Pancreas (tissue), 10 donors: ENCODE results near the gene LDLRAD4. TPM values are rescaled to one million over a fixed set of nuclear protein-coding genes. Genes with fewer than 3 reads are reported as not detected.

Experiments used
- ATAC-seq, 4 donors: fragments of 200-7000 bp; cut with Tn5 transposase; one replicate each; pipeline versions ENCODE4 v1.8.0 to v1.9.1; 2020; ENCODE audit warnings: mild to moderate bottlenecking in 4 of 4, moderate library complexity in 4 of 4
- DNase-seq, 6 donors: peaks; one replicate each; pipeline ENCODE4 v3.0.0-alpha.2; 2020
- FAIRE-seq: peaks from 2 replicates; lab custom pipeline; 2012; peaks lifted over from hg19 to GRCh38; lab: Jason Lieb, UNC
- H3K27ac ChIP-seq, 4 donors: fragments of 200-600 bp; sonication (generic); 1 replicate in 3 of 4; 2 replicates in 1 of 4; pipeline versions ENCODE4 v1.5.0 to v1.8.0; 2020
- H3K27me3 ChIP-seq, 4 donors: fragments of 200-600 bp; one replicate each; pipeline ENCODE4 v1.8.0; 2021
- H3K36me3 ChIP-seq, 3 donors: fragments of 200-600 bp; sonication (generic) in 1 of 3; one replicate each; pipeline versions ENCODE4 v1.5.0 to v1.8.0; 2020 to 2021
- H3K4me1 ChIP-seq, 3 donors: fragments of 200-600 bp; one replicate each; pipeline ENCODE4 v1.8.0; 2021
- H3K4me3 ChIP-seq, 4 donors: fragments of 200-600 bp; sonication (generic) in 2 of 4; one replicate each; pipeline versions ENCODE4 v1.5.0 to v1.8.0; 2020 to 2021
- H3K9me3 ChIP-seq, 4 donors: fragments of 200-600 bp; one replicate each; pipeline ENCODE4 v1.8.0; 2021
- CTCF ChIP-seq, 4 donors: fragments of 200-600 bp; sonication (generic) in 3 of 4; IDR thresholded peaks; one replicate each; pipeline versions ENCODE4 v1.5.0 to v1.8.0; 2021; ENCODE audit warnings: antibody characterized with exemption in 4 of 4
- WGBS, 2 donors: extraction: QIAGEN DNeasy Blood & Tissue Kit; methylation state at CpG; one replicate each; pipeline ENCODE4 v1.1.7; 2013; 5-methylcytosine and 5-hydroxymethylcytosine counted together
- intact Hi-C, 3 donors: fragments of 100-400 bp; cut with DNase I; formaldehyde crosslinking; loops; one replicate each; pipeline versions ENCODE4 v1.11.1 to v1.14.2; 2022
- polyA plus RNA-seq, 2 donors: library from polyadenylated mRNA; stranded (reverse); fragments of 200-250 nt; gene quantifications; one replicate each; pipeline ENCODE4 v1.2.3, GENCODE V29; 2013
- total RNA-seq, 6 donors: library from RNA; stranded (reverse); fragmentation: NEBNext Ultra II Directional in 4 of 6; extraction: Animal tissue kit (Norgen Biotek cat#: 25700) in 4 of 6; gene quantifications; one replicate each; pipeline versions ENCODE4 v1.2.1 to v1.2.4, GENCODE V29; 2021 to 2023
- donor health status: healthy with polysubstance abuse.
- donor health status: DM: no; HTN: no; CAD: no; lungs with moderate emphysema.
- donor health status: DM: no; HTN: no; CAD: no.
- donor health status: control.
- donor health status: control.
- donor health status: Bipolar disorder and iron deficiency.
- donor health status: DM: yes; HTN: yes; CAD: no.
- donor health status: DM: no; HTN: no; CAD: no.
- donor health status: DM: no; HTN: no; CAD: no.
- donor health status: DM: yes; HTN: yes; CAD: no.

The LDLRAD4 gene
- total and polyA plus RNA-seq, 8 donors = 2.5 to 21.8 (median 5.7) TPM

- TF ChIP-seq CTCF (IDR thresholded peaks at IDR 0.05) = no peak
- Histone ChIP-seq H3K4me1 (no peaks in the 10 kb centered on the region), H3K27me3 (no peaks in the 10 kb centered on the region), H3K36me3 (no peaks in the 10 kb centered on the region), H3K4me3 (no peak overlapping the region), H3K9me3 (no peaks in the 10 kb centered on the region), H3K27ac (no peak overlapping the region)
- peak in 3 of 4 donors; percentile 26 to 78 (median 75) for ATAC-seq
- FAIRE-seq = no peak
- 77 to 84% methylated on average over 10 of the region's 10 CpGs for WGBS, 2 donors
- DNase-seq = no peak
- intact Hi-C loops = no loop called here
These were observed 358.6 kb downstream of the LDLRAD4 start for GRCh38 chr18:13577091-13577697.

- Histone ChIP-seq H3K27me3 (no peaks in the 10 kb centered on the region), H3K4me3 (no peak overlapping the region), H3K27ac (no peak overlapping the region), H3K4me1 (no peaks in the 10 kb centered on the region), H3K9me3 (no peaks in the 10 kb centered on the region), H3K36me3 (no peaks in the 10 kb centered on the region)
- TF ChIP-seq CTCF (IDR thresholded peaks at IDR 0.05) = no peak
- intact Hi-C loops = no loop called here
- DNase-seq (no peak), FAIRE-seq (no peak), ATAC-seq (no peak)
- WGBS, 2 donors = 67 to 72% methylated on average over 3 of the region's 3 CpGs
These were observed 359.2 kb downstream of the LDLRAD4 start for GRCh38 chr18:13577781-13578180.

GRCh38 chr18:13578400-13578799 is 359.8 kb downstream of the LDLRAD4 start:
- DNase-seq (no peak), ATAC-seq (no peak), FAIRE-seq (no peak)
- no peak for TF ChIP-seq CTCF (IDR thresholded peaks at IDR 0.05)
- Histone ChIP-seq H3K27me3 (no peaks in the 10 kb centered on the region), H3K9me3 (no peaks in the 10 kb centered on the region), H3K4me1 (no peaks in the 10 kb centered on the region), H3K27ac (no peak overlapping the region), H3K36me3 (no peaks in the 10 kb centered on the region), H3K4me3 (no peak overlapping the region)
- intact Hi-C loops = no loop called here
- WGBS, 2 donors = 83 to 87% methylated on average over 6 of the region's 6 CpGs

GRCh38 chr18:13579874-13580273 is 361.3 kb downstream of the LDLRAD4 start:
- H3K27me3 ChIP-seq = no peaks in the 10 kb centered on the region
- no peak for FAIRE-seq
- whole genome bisulfite sequencing, 2 donors = 55 to 57% methylated on average over 3 of the region's 3 CpGs
- no peak for TF ChIP-seq CTCF (IDR thresholded peaks at IDR 0.05)
- peak in 1 of 4 donors; percentile 31 for ATAC-seq
- H3K36me3 ChIP-seq = no peaks in the 10 kb centered on the region
- H3K27ac ChIP-seq = no peak overlapping the region
- no peak for DNase-seq
- H3K4me1 ChIP-seq = no peaks in the 10 kb centered on the region
- no peaks in the 10 kb centered on the region for H3K9me3 ChIP-seq
- intact Hi-C loops = no loop called here
- no peak overlapping the region for H3K4me3 ChIP-seq

GRCh38 chr18:13580351-13580750 is 361.8 kb downstream of the LDLRAD4 start:
- Histone ChIP-seq H3K27me3 (no peaks in the 10 kb centered on the region), H3K36me3 (no peaks in the 10 kb centered on the region), H3K9me3 (no peaks in the 10 kb centered on the region), H3K27ac (no peak overlapping the region), H3K4me1 (no peaks in the 10 kb centered on the region), H3K4me3 (no peak overlapping the region)
- WGBS, 2 donors = 72 to 76% methylated on average over 7 of the region's 7 CpGs
- no peak for DNase-seq
- no peak for TF ChIP-seq CTCF (IDR thresholded peaks at IDR 0.05)
- no peak for ATAC-seq
- FAIRE-seq = no peak
- intact Hi-C loops = no loop called here
